Mammary epithelial cell (primary cell): ENCODE results near the gene MTMR6.

ENCODE experiments used
- CTCF ChIP-seq, 2 donors: IDR thresholded peaks in 1 of 2; conservative IDR thresholded peaks in 1 of 2; 2 replicates each; pipeline ENCODE4 v1.5.1; 2011 to 2012; ENCODE audit warnings: inconsistent platforms in 2 of 2, low read length in 2 of 2, mild to moderate bottlenecking in 2 of 2, control low read depth in 1 of 2, low read depth in 1 of 2; ENCODE audit not compliant: insufficient read depth in 1 of 2; ENCODE audit errors: extremely low read depth in 1 of 2
- EZH2 ChIP-seq: IDR thresholded peaks from 2 replicates; pipeline ENCODE4 v1.6.1; 2012; ENCODE audit warnings: low read length, inconsistent platforms, borderline replicate concordance

GRCh38 chr13:25286308-25286968 is 850 bp downstream of the MTMR6 start:
- TF ChIP-seq CTCF (conservative IDR thresholded peaks at IDR 0.05 in 1 of 2, IDR thresholded peaks at IDR 0.05 in 1 of 2; ENCODE audit: extremely low read depth in 1 of 2, insufficient read depth in 1 of 2, low read depth in 1 of 2, low read length in 2 of 2), result no peak
- no peak for TF ChIP-seq EZH2
